Heart left ventricle (tissue), 16 donors: ENCODE data around the gene OXTR. TPM values are rescaled to one million over a fixed set of nuclear protein-coding genes. Genes with fewer than 3 reads are reported as not detected.

Source experiments
- ATAC-seq, 4 donors: fragments of 200-7000 bp; cut with Tn5 transposase; one replicate each; pipeline ENCODE4 v1.9.1; 2020 to 2022; ENCODE audit warnings: moderate library complexity in 4 of 4, mild to moderate bottlenecking in 3 of 4, moderate number of reproducible peaks in 1 of 4
- DNase-seq, 5 donors: peaks; one replicate each; pipeline ENCODE4 v3.0.0-alpha.2; 2020
- H3K27ac ChIP-seq, 12 donors: fragments of 200-600 bp; sonication (generic) in 4 of 12; one replicate each; pipeline versions ENCODE4 v1.5.0 to v1.8.0; 2016 to 2022; ENCODE audit warnings: mild to moderate bottlenecking in 2 of 12
- H3K27me3 ChIP-seq, 9 donors: fragments of 200-600 bp; sonication (generic) in 2 of 9; one replicate each; pipeline versions ENCODE4 v1.5.1 to v1.8.0; 2016 to 2022; ENCODE audit warnings: mild to moderate bottlenecking in 3 of 9
- H3K36me3 ChIP-seq, 9 donors: fragments of 200-600 bp; sonication (generic) in 2 of 9; one replicate each; pipeline versions ENCODE4 v1.5.0 to v1.8.0; 2018 to 2022; ENCODE audit warnings: mild to moderate bottlenecking in 2 of 9
- H3K4me1 ChIP-seq, 12 donors: fragments of 200-600 bp; sonication (generic) in 4 of 12; one replicate each; pipeline versions ENCODE4 v1.5.0 to v1.8.0; 2016 to 2022; ENCODE audit warnings: mild to moderate bottlenecking in 3 of 12
- H3K4me3 ChIP-seq, 12 donors: fragments of 200-600 bp; sonication (generic) in 4 of 12; one replicate each; pipeline versions ENCODE4 v1.5.0 to v1.8.0; 2017 to 2022; ENCODE audit warnings: mild to moderate bottlenecking in 9 of 12, moderate library complexity in 4 of 12
- H3K9me3 ChIP-seq, 12 donors: fragments of 200-600 bp; sonication (generic) in 4 of 12; one replicate each; pipeline versions ENCODE4 v1.5.0 to v1.8.0; 2016 to 2022; ENCODE audit warnings: mild to moderate bottlenecking in 1 of 12
- POLR2A ChIP-seq, 2 donors: fragments of 450-650 bp; IDR thresholded peaks; one replicate each; pipeline ENCODE4 v1.6.1; 2017; ENCODE audit warnings: antibody characterized with exemption in 2 of 2, mild to moderate bottlenecking in 2 of 2, moderate library complexity in 2 of 2
- WGBS, 4 donors: extraction: QIAGEN DNeasy Blood & Tissue Kit in 2 of 4; methylation state at CpG; one replicate each; pipeline versions ENCODE4 v1.1.5 to v1.1.7; 2013 to 2018; 5-methylcytosine and 5-hydroxymethylcytosine counted together
- intact Hi-C, 10 donors: fragments of 100-400 bp; cut with DNase I; formaldehyde crosslinking; loops; one replicate each; pipeline versions ENCODE4 v1.11.1 to v1.14.2; 2022
- polyA plus RNA-seq, 2 donors: library from polyadenylated mRNA; stranded (reverse); fragments of 200-250 nt; gene quantifications; one replicate each; pipeline ENCODE4 v1.2.3, GENCODE V29; 2013
- total RNA-seq, 9 donors: library from RNA; depleted of rRNA in 2 of 9; stranded (reverse); fragments of >200 nt in 2 of 9; fragmentation: NEBNext Ultra II Directional in 3 of 9; extraction: Animal tissue kit (Norgen Biotek cat#: 25700) in 3 of 9; gene quantifications; one replicate each; pipeline versions ENCODE4 v1.1.0 to v1.2.4, GENCODE V29; 2016 to 2023
- TF ChIP-seq, protein P1 (sequence below), 12 donors: fragments of 200-600 bp; sonication (generic) in 4 of 12; IDR thresholded peaks; one replicate each; pipeline versions ENCODE4 v1.5.0 to v1.8.0; 2018 to 2022; ENCODE audit warnings: antibody characterized with exemption in 12 of 12, mild to moderate bottlenecking in 5 of 12
- donor health status: ischemic (EF 13 %, LVEDD 7.1; RV severe dilation, severe dysfunction).
- donor health status: healthy with polysubstance abuse.
- donor health status: DM: no; HTN: yes; CAD: no.
- donor health status: DM: no; HTN: no; CAD: no.
- donor health status: ischemic (EF 25% LVEDD 6.9; RV normal size, moderate dysfunction).
- donor health status: ischemic (EF 25% LVEDD 5.7; RV mildly dilated, moderate dysfunction).
- donor health status: healthy.
- donor health status: DM: yes; HTN: yes; CAD: no.
- donor health status: ischemic (EF 35%, LVEDD 5.7; RV mildly dilated, moderate dysfunction).
- donor health status: nonischemic (EF 11% LVEDD 7.7; RV severe dilation, severe dysfunction).
- donor health status: DM: yes; HTN: yes; CAD: no.
- donor health status: PGD.
- donor health status: ischemic (EF 29% LVEDD 5.4; RV normal size, mild dysfunction).
- donor health status: nonischemic (EF 23%, LVEDD 6.1; RV moderate dilation, normal function).

OXTR gene
- total and polyA plus RNA-seq, 11 donors, result 0.11 to 0.54 (median 0.23) TPM; not detected in 3

DNA sequence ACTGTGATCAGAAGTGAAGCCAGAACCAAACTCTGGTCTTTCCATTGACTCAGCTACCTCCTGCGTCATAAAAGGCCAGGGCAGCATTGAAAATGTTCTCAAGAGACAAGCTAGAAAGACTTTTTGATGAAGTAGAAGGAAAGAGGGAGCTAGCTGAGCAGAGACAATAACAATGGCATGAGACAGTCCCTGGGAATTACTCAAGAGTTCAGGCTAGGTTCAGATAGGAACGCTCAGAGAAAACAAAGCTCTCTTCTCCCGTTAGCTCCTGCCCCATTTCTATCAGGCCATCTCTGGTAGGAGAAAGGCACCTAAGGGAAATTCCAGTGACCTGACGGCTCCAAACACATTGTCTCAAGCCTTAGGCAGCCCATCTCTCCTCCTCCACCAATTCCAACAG lies 7.0 kb upstream of the OXTR start:
- H3K27ac ChIP-seq, result no peak overlapping the region
- H3K9me3 ChIP-seq, result no peaks in the 10 kb centered on the region
- no peak for DNase-seq
- no peak overlapping the region for H3K4me3 ChIP-seq
- intact Hi-C loops, result no loop called here
- ATAC-seq, result no peak
- no peaks in the 10 kb centered on the region for H3K36me3 ChIP-seq
- WGBS, 4 donors, result 53 to 67% (median 63%) methylated on average over 4 of the region's 4 CpGs
- peaks cover 0 to 24% (median 0%) of the 10 kb centered on the region in 9 donors for H3K27me3 ChIP-seq
- H3K4me1 ChIP-seq, result no peaks in the 10 kb centered on the region
- TF ChIP-seq, protein P1, sequence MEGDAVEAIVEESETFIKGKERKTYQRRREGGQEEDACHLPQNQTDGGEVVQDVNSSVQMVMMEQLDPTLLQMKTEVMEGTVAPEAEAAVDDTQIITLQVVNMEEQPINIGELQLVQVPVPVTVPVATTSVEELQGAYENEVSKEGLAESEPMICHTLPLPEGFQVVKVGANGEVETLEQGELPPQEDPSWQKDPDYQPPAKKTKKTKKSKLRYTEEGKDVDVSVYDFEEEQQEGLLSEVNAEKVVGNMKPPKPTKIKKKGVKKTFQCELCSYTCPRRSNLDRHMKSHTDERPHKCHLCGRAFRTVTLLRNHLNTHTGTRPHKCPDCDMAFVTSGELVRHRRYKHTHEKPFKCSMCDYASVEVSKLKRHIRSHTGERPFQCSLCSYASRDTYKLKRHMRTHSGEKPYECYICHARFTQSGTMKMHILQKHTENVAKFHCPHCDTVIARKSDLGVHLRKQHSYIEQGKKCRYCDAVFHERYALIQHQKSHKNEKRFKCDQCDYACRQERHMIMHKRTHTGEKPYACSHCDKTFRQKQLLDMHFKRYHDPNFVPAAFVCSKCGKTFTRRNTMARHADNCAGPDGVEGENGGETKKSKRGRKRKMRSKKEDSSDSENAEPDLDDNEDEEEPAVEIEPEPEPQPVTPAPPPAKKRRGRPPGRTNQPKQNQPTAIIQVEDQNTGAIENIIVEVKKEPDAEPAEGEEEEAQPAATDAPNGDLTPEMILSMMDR (IDR thresholded peaks at IDR 0.05), result no peak
- no peak for TF ChIP-seq POLR2A (IDR thresholded peaks at IDR 0.05)

DNA sequence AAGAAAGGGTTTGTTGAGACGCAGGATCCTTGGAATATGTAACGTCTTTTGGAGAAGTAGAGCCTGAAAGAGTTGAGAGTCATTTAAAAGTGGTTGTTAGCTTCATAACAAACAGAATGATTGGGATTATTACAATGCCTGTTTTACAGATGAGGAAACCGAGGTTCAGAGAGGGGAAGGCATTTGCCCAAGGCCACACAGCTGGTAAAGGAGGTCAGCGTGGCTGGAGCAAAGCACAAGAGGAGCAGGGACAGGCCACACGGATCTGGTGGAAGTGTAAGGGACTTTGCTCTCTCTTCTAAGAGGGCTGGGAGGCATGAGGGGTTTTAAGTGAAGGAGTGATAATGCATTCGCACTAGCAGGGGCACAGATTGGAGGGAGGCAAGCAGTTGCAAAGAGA lies 6.2 kb upstream of the OXTR start:
- no peak for DNase-seq
- 89 to 92% (median 90%) methylated on average over 6 of the region's 6 CpGs for WGBS, 4 donors
- Histone ChIP-seq H3K9me3 (no peaks in the 10 kb centered on the region), H3K36me3 (no peaks in the 10 kb centered on the region), H3K27ac (no peak overlapping the region), H3K4me1 (no peaks in the 10 kb centered on the region), H3K4me3 (no peak overlapping the region), H3K27me3 (peaks cover 0 to 30% (median 1%) of the 10 kb centered on the region in 9 donors)
- ATAC-seq, result no peak
- TF ChIP-seq, protein P1 (IDR thresholded peaks at IDR 0.05), result no peak
- TF ChIP-seq POLR2A (IDR thresholded peaks at IDR 0.05), result no peak
- intact Hi-C loops, result no loop called here

DNA sequence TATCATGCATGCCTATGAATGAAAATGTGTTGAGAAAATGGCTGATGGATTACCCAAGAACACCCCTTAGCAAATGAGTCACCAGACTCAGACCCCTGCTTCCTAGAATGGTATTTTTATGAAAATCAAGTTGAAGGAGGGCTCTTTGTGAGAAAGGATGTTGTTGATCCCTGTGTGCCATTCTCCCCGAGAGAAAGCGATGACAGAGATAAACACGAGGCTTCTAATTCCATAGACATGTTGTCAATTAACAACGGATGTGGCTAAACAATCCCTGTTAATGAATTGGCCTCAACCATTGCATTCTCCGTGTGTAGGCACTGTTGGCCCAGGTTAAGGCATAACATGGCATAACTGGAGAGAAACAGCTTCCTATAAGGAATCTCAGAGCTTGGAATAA lies 5.8 kb upstream of the OXTR start:
- peaks cover 0 to 32% (median 5%) of the 10 kb centered on the region in 9 donors for H3K27me3 ChIP-seq
- intact Hi-C loops, result no loop called here
- 80 to 87% (median 81%) methylated on average over 5 of the region's 5 CpGs for WGBS, 4 donors
- ATAC-seq (no peak), DNase-seq (no peak)
- TF ChIP-seq POLR2A (IDR thresholded peaks at IDR 0.05), result no peak
- TF ChIP-seq, protein P1 (IDR thresholded peaks at IDR 0.05), result no peak
- no peaks in the 10 kb centered on the region for H3K36me3 ChIP-seq
- H3K9me3 ChIP-seq, result no peaks in the 10 kb centered on the region
- H3K4me1 ChIP-seq, result no peaks in the 10 kb centered on the region
- H3K27ac ChIP-seq, result no peak overlapping the region
- no peak overlapping the region for H3K4me3 ChIP-seq

DNA sequence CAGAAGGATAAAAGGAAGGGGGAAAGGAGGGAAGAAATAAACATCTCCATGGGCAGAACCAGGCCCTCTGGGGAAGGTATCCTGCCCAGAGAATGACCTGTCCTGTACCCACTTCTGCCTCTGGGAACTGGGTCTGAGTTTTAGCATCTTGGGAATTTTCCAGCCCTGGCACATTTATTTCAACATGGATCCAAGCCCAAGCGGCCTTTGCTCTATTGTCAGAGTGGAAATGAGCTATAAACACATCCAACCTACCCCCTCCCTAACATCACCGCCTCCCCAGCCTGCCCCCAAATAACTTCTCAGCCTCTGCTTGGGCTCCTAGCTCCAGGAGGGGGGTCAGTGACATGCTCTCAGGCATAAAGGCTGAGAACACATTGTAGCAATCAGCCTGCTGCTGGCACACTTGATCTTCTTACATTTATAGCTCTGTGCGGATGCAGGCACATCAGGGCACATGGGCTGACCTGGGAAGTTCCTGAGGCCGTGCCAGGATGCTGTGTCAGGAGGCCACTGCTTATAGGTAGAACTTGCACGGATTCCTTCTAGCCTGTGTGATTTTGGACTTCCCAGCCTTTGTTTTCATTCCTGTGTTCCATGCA lies 4.6 kb upstream of the OXTR start:
- intact Hi-C loops, result no loop called here
- Histone ChIP-seq H3K9me3 (no peaks in the 10 kb centered on the region), H3K4me3 (no peak overlapping the region), H3K36me3 (no peaks in the 10 kb centered on the region), H3K27me3 (peaks cover 0 to 34% (median 7%) of the 10 kb centered on the region in 9 donors), H3K27ac (no peak overlapping the region), H3K4me1 (peaks cover 0 to 8% (median 2%) of the 10 kb centered on the region in 12 donors)
- ATAC-seq (peak in 1 of 4 donors; percentile 48), DNase-seq (peak in 1 of 5 donors; percentile 45)
- 67 to 87% (median 75%) methylated on average over 5 of the region's 5 CpGs for WGBS, 4 donors
- TF ChIP-seq POLR2A (IDR thresholded peaks at IDR 0.05), result no peak
- TF ChIP-seq, protein P1 (IDR thresholded peaks at IDR 0.05), result no peak
